T-helper 2 cell (primary cell): ENCODE results near the gene CFAP46.

Source experiments
- DNase-seq, 5 experiments: peaks; one replicate each; pipeline versions ENCODE4 v3.0.0 to v3.0.0-alpha.2; 2012 to 2022

Gene CFAP46

GRCh38 chr10:132879408-132880127 is 62.8 kb downstream of the CFAP46 start:
- DNase-seq: no peak

GRCh38 chr10:132878730-132879407 is 63.5 kb downstream of the CFAP46 start:
- no peak for DNase-seq

GRCh38 chr10:132878091-132878729 is 64.2 kb downstream of the CFAP46 start:
- DNase-seq: no peak

- DNase-seq: no peak
These were observed 64.9 kb downstream of the CFAP46 start for GRCh38 chr10:132877473-132877872.

GRCh38 chr10:132876993-132877431 is 65.4 kb downstream of the CFAP46 start:
- DNase-seq: no peak

GRCh38 chr10:132876131-132876860 is 66.1 kb downstream of the CFAP46 start:
- DNase-seq: no peak

GRCh38 chr10:132875435-132875834 is 66.9 kb downstream of the CFAP46 start:
- no peak for DNase-seq

- DNase-seq: no peak
These were observed 69.0 kb downstream of the CFAP46 start for GRCh38 chr10:132873395-132873794.

- no peak for DNase-seq
These were observed 69.7 kb downstream of the CFAP46 start for GRCh38 chr10:132872658-132873057.

- DNase-seq: no peak
These were observed 71.9 kb downstream of the CFAP46 start for GRCh38 chr10:132870426-132870825.

GRCh38 chr10:132869621-132870020 is 72.7 kb downstream of the CFAP46 start:
- no peak for DNase-seq

GRCh38 chr10:132868995-132869394 is 73.4 kb downstream of the CFAP46 start:
- DNase-seq: no peak

- DNase-seq: no peak
These were observed 74.3 kb downstream of the CFAP46 start for GRCh38 chr10:132867801-132868644.

- no peak for DNase-seq
These were observed 75.6 kb downstream of the CFAP46 start for GRCh38 chr10:132866601-132867381.

- no peak for DNase-seq
These were observed 76.3 kb downstream of the CFAP46 start for GRCh38 chr10:132865851-132866600.

- no peak for DNase-seq
These were observed 77.2 kb downstream of the CFAP46 start for GRCh38 chr10:132865171-132865631.

GRCh38 chr10:132862485-132863420 is 79.6 kb downstream of the CFAP46 start:
- no peak for DNase-seq

GRCh38 chr10:132861884-132862461 is 80.4 kb downstream of the CFAP46 start:
- no peak for DNase-seq
